ENCODE data around the gene NECTIN1.

DNA sequence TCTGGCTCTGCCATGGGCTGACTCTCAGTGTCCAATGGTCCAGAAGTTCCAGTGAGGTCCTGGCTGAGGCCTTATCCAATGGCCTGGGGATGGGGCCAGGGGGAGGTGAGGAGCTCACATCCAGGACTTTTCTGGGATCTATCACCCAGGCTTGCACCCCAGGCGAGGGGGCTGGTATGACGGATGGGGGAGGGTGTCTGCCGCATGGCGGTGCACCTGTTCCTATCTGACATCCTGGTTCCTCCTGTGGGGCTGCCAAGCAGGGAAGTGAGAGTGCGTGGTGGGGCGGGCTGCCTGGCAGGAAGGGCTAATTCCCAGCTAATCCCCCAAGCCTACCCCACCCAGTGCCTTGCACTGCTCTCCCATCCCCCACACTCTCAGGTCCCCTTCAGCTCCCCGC, 102.1 kb downstream of the NECTIN1 start:
- TF ChIP-seq, protein P1, sequence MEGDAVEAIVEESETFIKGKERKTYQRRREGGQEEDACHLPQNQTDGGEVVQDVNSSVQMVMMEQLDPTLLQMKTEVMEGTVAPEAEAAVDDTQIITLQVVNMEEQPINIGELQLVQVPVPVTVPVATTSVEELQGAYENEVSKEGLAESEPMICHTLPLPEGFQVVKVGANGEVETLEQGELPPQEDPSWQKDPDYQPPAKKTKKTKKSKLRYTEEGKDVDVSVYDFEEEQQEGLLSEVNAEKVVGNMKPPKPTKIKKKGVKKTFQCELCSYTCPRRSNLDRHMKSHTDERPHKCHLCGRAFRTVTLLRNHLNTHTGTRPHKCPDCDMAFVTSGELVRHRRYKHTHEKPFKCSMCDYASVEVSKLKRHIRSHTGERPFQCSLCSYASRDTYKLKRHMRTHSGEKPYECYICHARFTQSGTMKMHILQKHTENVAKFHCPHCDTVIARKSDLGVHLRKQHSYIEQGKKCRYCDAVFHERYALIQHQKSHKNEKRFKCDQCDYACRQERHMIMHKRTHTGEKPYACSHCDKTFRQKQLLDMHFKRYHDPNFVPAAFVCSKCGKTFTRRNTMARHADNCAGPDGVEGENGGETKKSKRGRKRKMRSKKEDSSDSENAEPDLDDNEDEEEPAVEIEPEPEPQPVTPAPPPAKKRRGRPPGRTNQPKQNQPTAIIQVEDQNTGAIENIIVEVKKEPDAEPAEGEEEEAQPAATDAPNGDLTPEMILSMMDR (IDR thresholded peaks at IDR 0.05; ENCODE audit: low read length): no peak
- TF ChIP-seq EZH2 (optimal IDR thresholded peaks at IDR 0.05; ENCODE audit: low read depth, low read length): no peak
- no peak for TF ChIP-seq EZH2phosphoT487 (IDR thresholded peaks at IDR 0.05; ENCODE audit: low read length)

All from MM.1S (cell line).